HG02884 (cell line): ENCODE measurements around the gene PAPPA.

ENCODE experiments used
- ATAC-seq: cut with Tn5 transposase; IDR thresholded peaks from one replicate; pipeline ENCODE4 v1.9.1; 2021; ENCODE audit warnings: mild to moderate bottlenecking, moderate library complexity; ENCODE audit not compliant: unreplicated experiment

The PAPPA gene

DNA sequence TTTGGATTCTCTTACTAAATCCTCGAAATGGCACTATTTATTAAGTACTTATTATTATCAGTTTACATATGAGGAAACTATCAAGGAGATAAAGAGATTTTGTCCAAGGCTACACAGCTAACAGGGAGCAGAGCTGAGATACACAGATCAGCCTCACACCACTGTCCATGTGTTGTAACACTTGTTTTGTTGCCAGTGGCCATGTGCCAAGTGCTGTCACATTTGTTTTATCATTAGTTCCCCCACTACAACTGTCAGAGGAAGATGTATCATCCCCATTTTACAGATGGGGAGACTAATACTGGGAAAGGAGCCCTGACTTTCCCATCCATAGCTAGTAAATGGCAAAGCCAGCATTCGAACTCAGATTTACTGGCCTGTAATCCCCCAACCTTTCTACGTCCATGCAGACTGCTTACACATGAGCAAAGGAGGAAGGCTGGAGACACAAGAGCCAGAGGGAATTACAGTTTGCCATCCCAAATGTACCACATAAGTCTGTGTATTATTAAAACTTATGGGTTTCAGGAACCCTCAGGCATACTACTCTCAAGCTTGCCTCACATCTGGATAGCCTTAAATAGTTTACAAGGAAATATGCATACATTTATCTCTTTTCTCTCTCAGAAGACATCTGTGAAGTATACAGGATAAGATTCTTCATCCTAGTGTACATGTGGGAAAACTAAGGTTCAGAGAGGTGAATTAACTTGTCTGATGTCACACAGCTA lies 25.1 kb downstream of the PAPPA start:
- no peak for ATAC-seq

DNA sequence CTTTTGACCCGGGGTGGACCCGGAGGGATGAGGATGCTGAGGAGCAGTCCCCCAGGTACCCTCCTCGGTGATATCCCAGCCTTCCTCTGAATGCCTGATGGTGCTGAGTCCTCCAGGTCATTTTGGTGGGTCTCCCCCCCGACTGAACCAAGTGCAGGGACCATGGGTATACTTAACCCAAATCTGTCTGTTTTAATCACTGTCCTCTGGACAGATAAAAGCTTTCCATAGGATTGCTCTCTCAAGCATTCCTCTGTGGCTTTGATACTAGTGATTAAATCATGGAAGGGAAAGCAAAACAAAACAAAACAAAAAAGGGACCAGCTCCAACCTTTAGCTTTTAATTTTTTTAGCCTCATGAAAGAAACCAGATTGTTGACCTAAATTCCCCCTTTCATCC lies 26.0 kb downstream of the PAPPA start:
- ATAC-seq, result no peak

DNA sequence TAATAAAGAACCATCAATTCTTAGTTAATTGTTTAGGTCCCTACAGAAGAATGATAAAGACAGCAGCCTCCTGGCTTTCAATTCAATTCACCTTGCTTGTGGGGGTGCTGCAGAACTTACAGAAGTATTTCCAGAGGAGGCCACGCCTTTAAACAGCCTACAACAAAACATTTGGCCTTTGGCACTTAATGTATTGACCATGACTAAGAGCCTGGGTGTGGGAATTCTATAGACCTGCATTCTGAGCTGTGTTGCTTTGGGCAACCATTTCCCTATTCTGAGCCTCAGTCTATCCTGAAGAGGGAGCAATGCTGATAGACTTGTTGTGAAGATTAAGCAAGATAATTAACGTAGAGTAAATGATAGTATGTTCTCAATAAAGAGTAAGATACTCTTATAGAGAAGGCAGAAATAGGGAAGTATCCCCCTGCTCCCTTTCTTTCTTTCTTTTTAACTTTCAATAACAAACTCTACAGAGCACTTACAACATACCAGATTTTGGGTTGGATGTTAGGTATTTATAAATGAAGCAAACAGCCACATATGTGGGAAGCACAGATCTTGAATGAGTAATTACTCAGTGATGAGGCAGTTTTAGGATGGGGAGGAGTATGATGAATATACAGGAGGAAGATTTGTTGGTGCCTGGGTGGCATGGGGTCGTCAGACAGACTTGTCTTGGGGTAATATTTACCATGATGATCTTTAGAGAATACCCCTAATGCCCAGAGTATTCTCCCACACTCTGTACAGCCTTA lies 28.4 kb downstream of the PAPPA start:
- ATAC-seq, result no peak

DNA sequence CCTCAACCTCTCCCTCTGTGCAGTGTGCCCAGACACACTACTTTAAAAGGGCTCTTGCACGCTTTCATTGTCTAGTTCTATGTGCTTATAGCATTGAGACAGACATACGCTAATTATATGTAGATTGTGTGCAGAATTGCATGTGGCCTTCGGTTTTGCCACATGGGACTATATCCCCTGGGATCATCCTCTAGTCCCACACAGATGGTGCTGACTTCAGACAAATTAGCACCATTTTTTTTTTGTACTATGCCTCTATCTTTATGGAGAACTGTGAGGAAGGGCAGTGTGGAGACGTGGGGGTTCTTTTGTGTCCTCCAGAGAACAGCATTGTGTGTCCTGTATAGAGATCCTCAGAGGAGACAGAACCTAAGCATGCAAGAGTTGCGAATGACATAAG lies 29.3 kb downstream of the PAPPA start:
- ATAC-seq, result no peak

DNA sequence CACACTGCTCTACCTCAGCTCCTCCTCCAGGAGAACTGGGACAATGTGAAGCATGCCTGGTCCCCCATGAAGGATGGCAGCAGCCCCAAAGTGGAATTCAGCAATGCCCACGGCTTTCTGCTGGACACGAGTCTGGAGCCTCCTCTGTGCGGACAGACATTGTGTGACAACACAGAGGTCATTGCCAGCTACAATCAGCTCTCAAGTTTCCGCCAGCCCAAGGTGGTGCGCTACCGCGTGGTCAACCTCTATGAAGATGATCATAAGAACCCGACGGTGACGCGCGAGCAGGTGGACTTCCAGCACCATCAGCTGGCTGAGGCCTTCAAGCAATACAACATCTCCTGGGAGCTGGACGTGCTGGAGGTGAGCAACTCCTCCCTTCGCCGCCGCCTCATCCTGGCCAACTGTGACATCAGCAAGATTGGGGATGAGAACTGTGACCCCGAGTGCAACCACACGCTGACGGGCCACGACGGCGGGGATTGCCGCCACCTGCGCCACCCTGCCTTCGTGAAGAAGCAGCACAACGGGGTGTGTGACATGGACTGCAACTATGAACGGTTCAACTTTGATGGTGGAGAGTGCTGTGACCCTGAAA lies 34.1 kb downstream of the PAPPA start:
- ATAC-seq, result no peak

DNA sequence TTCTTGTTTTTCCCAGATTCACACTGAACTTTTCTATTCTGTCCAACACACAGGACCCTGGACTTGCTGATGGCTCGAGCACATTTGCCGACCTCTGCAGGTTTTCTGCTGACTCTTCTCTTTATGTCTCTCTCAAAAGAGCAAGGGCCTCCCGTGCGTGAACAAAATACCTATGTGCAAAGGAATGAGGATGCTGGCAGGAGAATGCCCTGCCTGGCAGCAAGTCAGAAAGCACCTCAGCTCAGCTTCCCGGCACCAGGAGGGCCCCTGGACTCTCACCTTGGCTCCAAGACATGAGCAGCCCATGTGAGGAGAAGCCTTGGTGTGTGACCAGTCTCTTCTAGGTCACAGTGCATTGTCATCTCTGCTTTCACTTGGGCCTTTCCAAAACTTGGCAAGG lies 36.1 kb downstream of the PAPPA start:
- ATAC-seq, result no peak

DNA sequence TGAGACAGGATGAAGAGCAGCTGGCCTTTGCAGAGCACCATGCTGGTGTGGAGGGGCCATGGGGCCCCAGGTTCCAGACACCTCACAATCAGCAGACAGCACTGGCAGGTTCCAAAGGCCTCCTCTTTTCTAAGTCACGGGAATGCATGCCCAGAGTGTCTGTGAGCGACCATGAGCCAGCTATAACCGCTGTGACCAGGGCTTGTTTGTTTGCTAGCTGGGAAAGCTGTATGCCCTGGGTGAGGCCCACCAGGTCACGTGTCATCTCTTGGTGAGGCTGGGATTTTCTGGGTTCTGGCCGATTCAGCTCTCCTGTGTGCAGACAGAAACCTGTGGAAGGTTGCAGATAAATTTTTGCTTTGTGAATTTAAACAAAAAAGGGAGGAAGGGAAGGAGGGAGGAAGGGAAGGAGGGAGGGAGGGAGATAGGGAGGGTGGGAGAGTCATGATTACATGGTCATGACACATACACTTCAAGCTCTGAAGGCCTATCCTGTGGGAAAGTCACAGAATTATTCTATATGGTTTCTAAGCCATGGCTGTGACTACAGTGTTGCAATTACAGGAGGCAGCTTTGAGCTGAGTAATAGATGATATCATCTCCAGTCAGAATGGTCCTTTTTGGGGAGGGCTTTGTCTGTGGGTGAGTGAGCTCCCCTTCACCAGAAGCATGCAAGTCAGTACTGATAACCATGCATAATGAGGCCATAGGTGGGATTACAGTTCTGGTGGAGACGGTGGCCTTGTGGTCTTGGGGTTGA lies 37.2 kb downstream of the PAPPA start:
- ATAC-seq, result no peak

DNA sequence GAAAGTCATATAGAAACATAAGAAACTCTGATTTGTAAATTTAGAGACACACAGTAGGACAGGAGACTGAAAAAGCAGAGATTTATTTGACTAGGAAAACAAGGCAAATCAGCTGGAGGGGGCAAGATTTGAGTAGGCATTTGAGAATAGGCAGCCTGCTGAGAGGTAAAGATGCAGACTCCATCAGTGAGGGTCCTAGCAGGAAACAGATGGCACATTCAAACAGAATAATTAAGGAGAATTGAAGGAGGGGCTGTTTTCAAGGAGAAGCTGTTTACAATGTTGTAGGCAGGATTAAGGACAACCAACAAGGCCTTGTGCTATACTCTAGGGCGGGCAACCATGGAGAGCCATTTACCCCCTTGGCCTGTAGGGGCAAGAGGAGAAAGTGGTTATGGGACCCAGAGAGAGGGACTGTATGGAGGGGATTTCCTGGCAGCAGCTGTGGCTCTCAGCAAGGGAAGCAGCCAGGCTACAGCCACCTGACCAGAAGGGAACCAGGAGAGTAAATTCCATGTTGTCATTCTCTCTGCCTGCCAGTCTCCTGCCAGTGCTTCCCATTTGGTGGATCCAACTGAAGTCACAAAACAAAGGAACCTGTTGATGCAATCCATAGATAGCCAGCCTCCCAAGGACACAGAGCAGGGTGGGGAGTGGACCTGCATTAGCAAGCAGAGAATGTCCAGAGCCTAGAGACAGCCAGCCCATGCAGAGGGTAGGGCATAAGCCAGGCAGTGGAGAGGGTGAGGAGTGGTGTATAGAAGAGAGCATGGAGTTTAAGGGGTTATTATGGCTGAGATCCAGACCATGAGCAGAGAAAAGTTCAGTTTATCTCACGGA lies 38.2 kb downstream of the PAPPA start:
- no peak for ATAC-seq

DNA sequence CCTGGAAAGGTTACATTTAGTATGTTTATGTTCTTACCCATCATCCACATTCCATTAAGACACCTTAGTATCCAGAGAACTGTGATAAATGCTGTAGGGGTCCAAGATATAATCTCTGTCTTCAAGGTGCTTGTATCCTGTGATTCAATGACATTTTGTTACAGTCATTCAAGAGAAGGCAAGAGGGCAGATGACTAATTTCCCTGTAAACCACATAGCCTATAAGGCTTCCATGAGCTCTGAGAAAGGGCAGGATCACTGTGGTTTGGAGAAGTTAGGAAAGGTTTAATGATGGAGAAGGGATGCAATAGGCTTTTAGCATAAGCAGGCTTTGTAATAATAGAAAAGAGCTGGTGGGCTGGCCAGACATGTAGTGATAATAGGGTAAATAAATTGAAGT lies 40.0 kb downstream of the PAPPA start:
- ATAC-seq, result no peak

DNA sequence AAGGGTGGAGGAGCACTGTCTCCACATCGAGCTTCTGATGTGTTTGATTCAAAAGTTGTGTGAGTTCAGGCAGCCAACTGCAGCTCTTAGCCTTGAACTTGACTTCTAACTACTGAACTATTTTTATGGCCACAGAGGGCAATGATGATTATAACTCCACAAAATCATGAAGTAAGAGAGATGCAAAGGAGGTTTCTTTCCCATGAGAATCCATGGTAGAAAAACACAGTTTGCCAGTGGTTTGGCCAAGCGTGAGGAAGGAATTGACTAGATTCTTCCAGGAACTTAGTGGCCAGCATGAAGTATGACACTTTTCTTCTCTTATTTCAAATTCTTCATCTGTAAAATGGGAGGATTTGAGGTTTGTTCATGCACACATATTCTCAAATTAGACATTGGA lies 43.2 kb downstream of the PAPPA start:
- no peak for ATAC-seq

DNA sequence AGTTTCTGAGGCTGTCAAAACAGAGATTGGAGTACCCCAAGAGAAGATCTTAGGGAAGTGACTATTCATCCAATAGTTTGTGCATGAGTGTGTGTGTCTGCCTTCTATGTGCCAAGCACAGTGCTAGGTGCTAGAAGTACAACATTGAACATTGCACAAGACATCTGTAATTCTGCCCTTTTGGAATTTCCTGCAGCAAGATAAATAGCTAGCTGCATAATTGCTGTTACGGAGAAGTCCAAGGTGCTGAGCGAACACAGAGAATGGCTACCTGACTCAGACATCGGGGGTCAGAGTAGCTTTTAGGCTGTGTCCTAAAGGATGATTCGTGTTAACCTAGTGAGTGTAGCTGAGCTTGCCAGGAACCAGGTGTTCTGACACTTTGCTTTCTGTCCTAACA lies 44.8 kb downstream of the PAPPA start:
- no peak for ATAC-seq

DNA sequence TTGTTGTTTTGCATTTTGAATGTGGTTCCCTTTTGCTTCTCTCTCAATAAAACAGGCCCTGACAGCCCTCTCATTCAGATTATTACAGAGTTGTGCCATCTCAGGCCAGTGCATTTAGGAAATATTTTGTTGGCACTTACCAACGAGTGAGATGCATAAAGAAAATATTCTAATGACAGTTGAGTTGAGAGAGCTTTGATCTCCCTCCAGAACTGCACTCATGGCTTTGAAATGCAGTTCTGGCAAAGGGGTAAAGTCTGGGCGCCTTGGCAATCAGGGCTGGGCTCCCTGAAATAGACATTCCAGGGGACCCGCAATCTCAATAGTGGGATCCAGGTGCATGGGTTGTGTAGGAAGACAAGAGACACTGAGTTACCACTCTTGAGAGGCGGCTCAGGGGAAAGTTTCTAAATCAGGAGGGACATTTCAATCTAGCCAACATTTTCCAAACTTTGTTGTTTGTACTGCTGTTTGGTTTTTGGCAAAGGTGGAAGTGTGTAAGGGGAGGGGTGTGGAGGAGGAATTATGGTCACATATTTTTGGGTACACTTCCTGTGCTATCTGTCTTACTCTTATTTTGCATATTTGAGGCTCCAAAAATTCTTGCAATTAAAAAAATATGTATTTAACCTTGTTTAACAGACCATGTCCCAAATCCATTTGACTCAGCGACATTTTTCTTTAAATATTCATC lies 48.8 kb downstream of the PAPPA start:
- no peak for ATAC-seq

DNA sequence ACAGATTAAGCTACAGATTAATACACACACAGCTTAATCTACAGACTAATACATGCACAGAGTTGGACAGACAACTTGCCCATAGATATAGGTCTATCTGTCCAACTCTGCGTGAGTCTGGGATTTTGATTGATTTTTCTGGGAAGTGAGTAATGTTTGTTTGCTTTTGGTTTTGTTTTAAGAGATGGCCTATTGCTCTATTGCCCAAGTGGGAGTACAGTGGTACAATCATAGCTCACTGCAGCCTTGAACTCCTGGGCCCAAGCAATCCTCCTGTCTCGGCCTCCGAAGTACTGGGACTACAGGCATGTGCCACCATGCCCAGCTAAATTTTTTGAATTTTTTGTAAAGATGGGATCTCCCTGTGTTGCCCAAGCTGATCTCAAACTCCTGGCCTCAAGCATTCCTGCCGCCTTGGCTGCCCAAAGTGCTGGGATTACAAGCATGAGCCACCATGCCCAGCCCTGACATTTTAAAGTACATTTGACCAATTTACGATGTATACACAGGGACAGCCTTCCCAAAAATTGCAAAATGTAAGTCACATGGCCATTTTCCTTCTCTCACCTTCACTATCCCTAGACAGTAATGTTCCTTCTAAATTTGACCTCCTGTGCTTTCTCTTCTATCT lies 50.8 kb downstream of the PAPPA start:
- ATAC-seq, result no peak

DNA sequence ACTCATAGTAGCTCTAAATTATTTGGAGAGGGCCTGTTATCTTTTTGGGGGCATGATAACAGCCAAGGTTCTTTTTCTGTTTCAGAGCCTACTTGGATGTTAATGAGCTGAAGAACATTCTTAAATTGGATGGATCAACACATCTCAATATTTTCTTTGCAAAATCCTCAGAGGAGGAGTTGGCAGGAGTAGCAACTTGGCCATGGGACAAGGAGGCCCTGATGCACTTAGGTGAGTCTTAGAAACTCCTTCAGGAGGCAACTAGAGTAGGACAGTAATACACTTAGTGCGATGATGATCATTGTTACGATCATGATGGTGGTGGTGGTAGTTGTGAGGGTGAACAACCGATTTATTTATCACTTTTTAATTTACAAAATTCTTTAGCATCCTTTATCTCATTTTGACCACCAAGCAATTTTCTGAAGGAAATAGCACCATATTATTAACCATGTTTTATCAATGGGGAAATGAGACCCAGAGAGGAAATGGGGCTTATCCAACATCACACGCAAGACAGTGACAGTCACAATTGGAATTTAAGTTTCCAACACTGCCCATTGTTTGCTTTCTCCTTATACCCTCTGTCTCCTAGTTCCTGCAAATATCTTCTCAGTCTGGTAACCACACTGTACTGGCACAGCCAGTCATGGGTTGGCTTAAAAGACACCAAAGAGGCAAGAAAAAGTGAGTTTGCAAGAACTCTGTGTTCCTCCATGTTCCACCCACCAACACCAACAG lies 54.0 kb downstream of the PAPPA start:
- ATAC-seq, result no peak

DNA sequence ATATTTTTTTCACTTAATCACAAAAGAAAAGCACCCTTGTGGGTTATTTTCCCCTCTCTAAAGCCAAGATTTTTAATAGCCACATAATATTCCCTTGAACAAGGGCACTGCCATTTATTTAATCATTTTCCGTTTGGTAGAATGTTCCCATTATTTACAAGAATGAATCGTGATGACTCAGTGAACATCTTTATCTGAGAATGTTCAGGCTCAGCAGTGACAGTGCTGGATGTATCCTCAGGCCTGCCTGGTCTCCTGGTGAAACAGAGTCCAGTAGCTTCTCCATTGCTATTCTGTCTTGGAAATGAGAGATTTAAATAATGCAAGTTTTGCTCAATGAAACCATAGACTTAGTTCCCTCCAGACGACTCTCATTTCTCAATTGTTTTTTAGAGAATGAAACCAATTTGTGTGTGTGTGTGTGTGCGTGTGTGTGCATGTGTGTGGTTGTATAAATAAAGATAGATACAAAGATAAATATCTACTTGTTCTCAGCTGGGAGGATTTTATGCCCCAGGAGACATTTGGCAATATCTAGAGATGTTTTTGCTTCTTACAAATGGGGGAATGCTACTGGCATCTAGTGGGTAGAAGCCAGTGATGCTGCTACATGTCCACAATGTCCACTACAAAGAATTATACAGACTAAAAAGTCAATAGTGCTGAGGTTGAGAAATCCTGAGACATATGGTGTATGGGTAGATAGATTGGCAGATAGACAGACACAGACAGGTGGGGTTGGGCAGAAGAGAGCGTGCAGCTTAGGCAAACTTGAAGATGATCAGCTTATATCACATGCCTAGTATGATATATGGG lies 55.0 kb downstream of the PAPPA start:
- ATAC-seq, result no peak

DNA sequence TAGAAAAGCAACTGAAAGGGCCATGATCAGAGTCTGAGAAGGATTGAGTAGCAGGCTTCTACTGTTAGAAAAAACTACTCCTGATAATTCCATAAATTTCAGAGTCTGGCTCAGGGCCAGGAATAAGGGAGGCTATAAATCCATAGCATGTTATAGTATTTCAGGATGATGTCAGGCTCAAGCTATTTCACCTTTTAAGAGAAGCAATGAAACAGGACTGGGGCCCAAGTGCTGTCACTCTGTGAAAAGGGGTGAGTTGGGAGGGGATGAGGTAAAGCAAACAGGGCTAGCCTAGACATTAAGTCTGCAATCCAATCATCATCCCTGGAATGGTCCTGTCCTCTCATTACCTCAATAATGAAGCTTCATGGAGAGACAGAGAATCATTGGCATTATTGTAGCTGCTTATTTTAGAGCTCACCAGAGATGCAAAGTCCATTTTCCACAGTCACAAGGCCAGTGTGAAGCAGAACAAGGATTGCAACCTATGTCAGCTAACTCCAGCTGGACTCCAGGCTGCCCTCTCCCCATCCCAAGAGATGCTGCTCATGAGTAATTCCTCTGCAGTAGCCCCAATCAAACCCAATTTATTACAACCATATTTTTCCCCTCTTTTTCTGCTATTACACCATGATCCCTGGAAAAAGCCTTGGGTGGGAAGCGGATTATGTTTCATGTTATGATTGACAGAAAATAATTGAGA lies 56.0 kb downstream of the PAPPA start:
- no peak for ATAC-seq

DNA sequence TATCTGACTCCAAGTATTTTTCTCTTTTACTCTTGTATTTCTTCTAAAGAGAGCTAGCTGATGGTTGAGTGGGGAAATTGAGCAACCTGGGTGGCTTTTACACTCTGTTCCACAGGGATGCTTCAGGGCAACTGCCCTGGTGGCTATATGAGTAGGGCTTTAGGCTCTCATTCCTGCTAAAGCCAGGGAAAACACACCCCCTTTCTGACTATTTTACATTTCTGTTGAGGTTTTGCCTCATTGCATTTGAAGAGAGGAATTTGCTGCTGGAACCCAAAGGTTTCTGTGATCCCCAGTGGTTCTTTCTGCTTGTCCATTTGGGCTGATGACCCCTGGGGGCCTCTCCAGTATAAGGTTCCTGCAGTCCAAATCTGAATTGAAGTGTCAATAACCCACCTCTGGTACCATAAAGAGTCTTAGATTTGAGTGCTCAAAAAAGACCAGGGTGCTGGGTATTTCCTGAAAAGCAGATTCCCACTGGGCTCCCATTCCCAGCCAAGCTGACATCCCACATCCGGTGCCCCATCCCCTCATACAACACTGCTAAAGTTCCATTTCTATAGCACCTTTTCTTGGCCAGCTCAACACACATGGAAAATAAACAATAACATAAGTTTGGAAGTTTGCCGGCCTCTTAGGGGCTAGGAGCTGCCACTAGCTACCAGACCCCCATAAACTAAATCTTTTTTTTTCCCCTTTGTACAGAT lies 59.5 kb downstream of the PAPPA start:
- no peak for ATAC-seq
